ENCODE results near the gene OR4Q3.
"Not testable (repeated sequence)": the region's sequence is repeated elsewhere in the genome, so short reads cannot be mapped to it uniquely, and the experiment has no call there.

OR4Q3 gene
- long read RNA-seq, result 0 reads

- Histone ChIP-seq H3K27ac (replicated peaks) (no peak within 1 kb of the TSS), H3K27me3 (ENCODE audit: insufficient read depth, poor library complexity, severe bottlenecking) (no peaks in the 10 kb centered on the region), H3K4me3 (replicated peaks; ENCODE audit: insufficient read depth, low read length) (no peak within 1 kb of the TSS)
- no peak for DNase-seq (ENCODE audit: low read depth in 1 of 2, low spot score in 1 of 2)
- TF ChIP-seq POLR2AphosphoS5 (IDR thresholded peaks at IDR 0.05; ENCODE audit: low read depth) (no peak), GABPA (IDR thresholded peaks at IDR 0.05; ENCODE audit: low read depth) (no peak)
These were observed at the start of gene OR4Q3 for GRCh38 chr14:19743256-19743655. Gene OR4Q3 (plus strand): TSS chr14:19743571.

GRCh38 chr14:19729359-19729758, 14.0 kb upstream of the OR4Q3 start:
- no peak for TF ChIP-seq GABPA (IDR thresholded peaks at IDR 0.05; ENCODE audit: low read depth)
- no peak for TF ChIP-seq POLR2AphosphoS5 (IDR thresholded peaks at IDR 0.05; ENCODE audit: low read depth)
- H3K4me3 ChIP-seq (replicated peaks; ENCODE audit: insufficient read depth, low read length), result no peak overlapping the region
- H3K27ac ChIP-seq (replicated peaks), result no peak overlapping the region
- no peaks in the 10 kb centered on the region for H3K27me3 ChIP-seq (ENCODE audit: insufficient read depth, poor library complexity, severe bottlenecking)
- DNase-seq (ENCODE audit: low read depth in 1 of 2, low spot score in 1 of 2), result no peak

- TF ChIP-seq GABPA (IDR thresholded peaks at IDR 0.05; ENCODE audit: low read depth), result no peak
- TF ChIP-seq CTCF (IDR thresholded peaks at IDR 0.05; ENCODE audit: insufficient read depth, low read length), result no peak
- no peak for TF ChIP-seq SPI1 (IDR thresholded peaks at IDR 0.05; ENCODE audit: borderline replicate concordance, low read depth)
- no peak for TF ChIP-seq REST (IDR thresholded peaks at IDR 0.05; ENCODE audit: insufficient replicate concordance, low read depth)
- TF ChIP-seq POLR2AphosphoS5 (IDR thresholded peaks at IDR 0.05; ENCODE audit: low read depth), result no peak
- no peaks in the 10 kb centered on the region for H3K27me3 ChIP-seq (ENCODE audit: insufficient read depth, poor library complexity, severe bottlenecking)
- H3K4me3 ChIP-seq (replicated peaks; ENCODE audit: insufficient read depth, low read length), result no peak overlapping the region
- no peak overlapping the region for H3K27ac ChIP-seq (replicated peaks)
- no peak for DNase-seq (ENCODE audit: low read depth in 1 of 2, low spot score in 1 of 2)
These were observed 13.6 kb upstream of the OR4Q3 start for GRCh38 chr14:19729763-19730162.

- not testable (repeated sequence) for DNase-seq (ENCODE audit: low read depth in 1 of 2, low spot score in 1 of 2); H3K27me3 ChIP-seq (ENCODE audit: insufficient read depth, poor library complexity, severe bottlenecking); H3K27ac ChIP-seq (replicated peaks); H3K4me3 ChIP-seq (replicated peaks; ENCODE audit: insufficient read depth, low read length)
These were observed 9.5 kb upstream of the OR4Q3 start for GRCh38 chr14:19733893-19734292.

- not testable (repeated sequence) for DNase-seq (ENCODE audit: low read depth in 1 of 2, low spot score in 1 of 2); H3K4me3 ChIP-seq (replicated peaks; ENCODE audit: insufficient read depth, low read length); H3K27ac ChIP-seq (replicated peaks); H3K27me3 ChIP-seq (ENCODE audit: insufficient read depth, poor library complexity, severe bottlenecking)
These were observed 8.9 kb downstream of the OR4Q3 start for GRCh38 chr14:19752316-19752715.

GRCh38 chr14:19754172-19754571, 10.8 kb downstream of the OR4Q3 start:
- no peak overlapping the region for H3K27ac ChIP-seq (replicated peaks)

GRCh38 chr14:19771491-19771890, 28.1 kb downstream of the OR4Q3 start:
- not testable (repeated sequence) for H3K4me3 ChIP-seq (replicated peaks; ENCODE audit: insufficient read depth, low read length); H3K27ac ChIP-seq (replicated peaks); DNase-seq (ENCODE audit: low read depth in 1 of 2, low spot score in 1 of 2); H3K27me3 ChIP-seq (ENCODE audit: insufficient read depth, poor library complexity, severe bottlenecking)

More at GRCh38 chr14:19754172-19754571, 10.8 kb downstream of the OR4Q3 start:
- Histone ChIP-seq H3K4me3 (replicated peaks; ENCODE audit: insufficient read depth, low read length) (no peak overlapping the region), H3K27me3 (ENCODE audit: insufficient read depth, poor library complexity, severe bottlenecking) (no peaks in the 10 kb centered on the region)
- TF ChIP-seq POLR2AphosphoS5 (IDR thresholded peaks at IDR 0.05; ENCODE audit: low read depth) (no peak), CTCF (IDR thresholded peaks at IDR 0.05; ENCODE audit: insufficient read depth, low read length) (no peak), GABPA (IDR thresholded peaks at IDR 0.05; ENCODE audit: low read depth) (no peak)
- DNase-seq (ENCODE audit: low read depth in 1 of 2, low spot score in 1 of 2), result no peak

Measured in HL-60 (cell line).